ENCODE data around the gene KCNH1.

KCNH1 gene

GRCh38 chr1:210754878-210755665 is 378.9 kb downstream of the KCNH1 start:
- DNase-seq (ENCODE audit: low spot score) = peak; percentile 14

DNA sequence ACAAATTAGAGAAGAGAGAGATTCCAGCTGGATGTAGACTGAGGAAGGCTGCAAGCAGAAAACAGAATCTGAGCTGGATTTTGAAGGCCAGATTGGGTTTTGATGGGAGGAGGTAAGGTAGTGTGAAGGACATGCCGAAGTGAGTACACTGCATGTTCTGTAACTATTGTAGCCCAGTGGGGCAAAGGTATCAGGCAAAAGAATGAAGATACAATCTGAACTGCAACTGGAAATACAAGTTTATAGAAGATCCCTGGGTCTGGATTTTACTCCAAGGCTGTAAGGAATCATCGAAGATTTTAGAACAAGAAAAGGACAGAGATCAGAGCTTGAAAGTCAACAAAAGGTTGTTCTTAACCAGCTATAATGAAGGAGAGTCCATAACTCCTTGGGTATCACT is 382.0 kb downstream of the KCNH1 start:
- DNase-seq (ENCODE audit: low spot score) = no peak

DNA sequence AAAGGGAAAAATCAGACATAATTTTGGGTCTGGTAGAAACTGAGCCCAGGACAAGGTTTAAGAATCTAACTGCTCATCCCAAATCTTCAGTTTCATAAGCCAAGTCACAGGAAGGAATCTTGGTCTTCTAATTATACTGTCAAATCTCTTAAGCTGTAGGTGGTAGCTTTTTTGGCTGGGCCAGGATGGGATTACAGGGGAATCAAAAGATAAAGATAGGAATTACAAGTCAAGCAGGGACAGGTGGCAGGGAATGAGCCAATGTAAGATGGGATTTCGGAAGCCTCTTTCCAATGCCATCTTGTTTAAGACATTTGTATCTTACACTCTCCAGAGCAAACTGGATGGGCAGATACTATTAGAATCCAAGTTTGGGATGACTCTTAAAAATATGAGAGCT is 383.5 kb downstream of the KCNH1 start:
- no peak for DNase-seq (ENCODE audit: low spot score)

DNA sequence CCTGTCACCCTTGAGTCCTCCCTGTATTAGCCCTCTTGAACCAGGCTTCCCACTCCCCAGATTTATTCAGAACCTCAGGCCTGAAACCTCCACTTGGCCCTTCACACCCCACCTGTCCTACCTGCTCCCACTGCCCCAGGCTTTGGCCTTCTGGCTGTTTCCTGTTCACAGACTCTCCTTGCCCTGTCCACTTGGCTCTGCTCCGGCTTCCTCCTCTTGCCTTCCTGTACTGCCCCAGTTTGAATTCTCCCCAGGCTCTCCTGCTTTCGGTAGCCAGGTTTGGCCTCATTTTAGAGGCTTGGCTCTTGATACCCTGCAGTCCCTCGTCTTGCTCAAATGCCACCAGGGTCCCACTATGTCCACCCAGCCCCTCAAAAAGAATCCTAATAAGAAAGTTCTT is 385.2 kb downstream of the KCNH1 start:
- no peak for DNase-seq (ENCODE audit: low spot score)

- DNase-seq (ENCODE audit: low spot score) = peak; percentile 5
These were observed 386.1 kb downstream of the KCNH1 start for GRCh38 chr1:210747890-210748289.

- DNase-seq (ENCODE audit: low spot score) = no peak
These were observed 386.8 kb downstream of the KCNH1 start for GRCh38 chr1:210747112-210747511.

DNA sequence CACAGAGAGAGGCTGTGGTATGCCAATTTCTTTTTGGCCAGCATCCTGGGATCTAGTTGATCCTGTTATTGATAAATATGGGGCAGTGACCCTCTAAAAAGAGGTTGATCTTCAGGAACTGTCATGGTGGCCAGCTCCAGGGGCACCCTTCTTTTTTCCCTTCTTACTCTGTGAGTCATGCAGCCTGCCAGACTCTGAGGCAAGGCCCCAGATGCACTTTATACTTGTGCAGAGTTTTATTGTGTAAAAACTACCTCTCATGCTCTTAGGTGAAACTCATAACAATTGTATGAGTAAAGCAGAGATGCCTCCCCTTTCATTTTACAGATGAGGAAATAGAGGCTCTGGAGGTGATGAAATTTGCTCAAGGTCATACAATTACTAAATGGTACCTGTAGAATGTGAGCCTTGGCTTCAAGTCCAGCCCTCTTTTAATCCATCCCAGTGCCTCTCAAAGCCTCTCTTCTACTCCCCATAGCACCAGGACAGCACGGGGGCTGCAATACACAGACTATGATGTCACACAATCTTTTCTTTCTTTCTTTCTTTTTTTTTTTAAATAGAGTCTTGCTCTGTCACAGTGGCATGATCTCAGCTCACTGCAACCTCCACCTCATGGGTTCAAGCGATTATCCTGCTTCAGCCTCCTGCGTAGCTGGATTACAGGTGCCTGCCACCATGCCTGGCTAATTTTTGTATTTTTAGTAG is 387.8 kb downstream of the KCNH1 start:
- DNase-seq (ENCODE audit: low spot score) = no peak

- no peak for DNase-seq (ENCODE audit: low spot score)
These were observed 390.9 kb downstream of the KCNH1 start for GRCh38 chr1:210743038-210743437.

DNA sequence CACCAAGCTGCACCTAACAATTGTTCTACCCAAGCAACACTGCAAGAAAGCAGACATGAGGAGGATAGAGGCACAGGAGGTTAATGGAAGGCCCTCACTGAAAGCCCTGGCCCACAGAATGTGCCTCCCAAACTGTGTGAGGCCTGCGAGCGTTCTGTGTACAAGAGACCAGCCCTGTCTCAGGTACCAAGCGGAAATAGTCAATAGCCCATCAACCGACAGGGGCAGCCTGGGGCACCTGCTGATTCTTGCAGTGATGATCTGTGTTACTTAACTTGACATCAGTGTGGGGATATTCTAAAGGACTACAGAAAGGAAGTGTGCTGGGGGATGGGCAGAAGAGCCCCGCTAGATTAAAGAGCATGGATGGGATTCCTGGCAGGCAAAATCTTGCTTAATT is 392.4 kb downstream of the KCNH1 start:
- DNase-seq (ENCODE audit: low spot score) = no peak

DNA sequence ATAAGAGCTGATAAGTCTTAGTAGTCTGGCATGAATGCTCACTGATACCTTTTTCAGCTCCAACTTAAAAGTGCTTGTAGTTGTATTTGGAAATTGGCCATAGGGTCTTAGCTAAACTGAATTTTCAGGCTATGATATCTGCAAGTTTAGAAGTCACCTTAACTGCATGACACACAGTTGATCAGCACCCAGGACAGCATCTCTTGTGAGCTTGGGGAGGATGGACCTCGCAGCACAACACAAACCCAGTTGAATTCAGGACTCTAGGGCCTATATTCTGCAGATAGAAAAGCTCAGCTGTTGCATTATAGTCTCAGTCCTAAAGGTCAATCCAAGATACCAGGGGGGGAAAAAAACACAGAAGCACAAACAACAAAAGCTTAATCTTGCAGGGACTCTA is 394.3 kb downstream of the KCNH1 start:
- no peak for DNase-seq (ENCODE audit: low spot score)

DNA sequence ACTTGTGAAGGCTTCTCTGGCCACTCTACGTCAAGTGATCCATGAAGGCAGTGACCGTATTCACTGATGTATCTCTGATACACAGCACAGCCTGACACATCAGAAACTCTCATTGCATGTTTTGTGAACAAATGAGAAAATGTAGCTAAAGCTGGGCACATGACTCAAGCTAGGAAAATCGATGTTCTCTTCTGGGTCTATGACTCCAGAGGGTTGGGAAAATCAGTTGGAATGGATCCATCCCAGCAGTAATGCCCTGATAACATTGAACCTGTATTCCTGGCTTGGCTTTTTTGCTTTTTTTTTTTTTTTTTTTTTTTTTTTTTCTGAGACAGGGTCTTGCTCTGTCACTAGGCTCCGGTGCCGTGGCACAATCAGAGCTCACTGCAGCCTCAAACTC is 395.7 kb downstream of the KCNH1 start:
- DNase-seq (ENCODE audit: low spot score) = no peak

- no peak for DNase-seq (ENCODE audit: low spot score)
These were observed 397.2 kb downstream of the KCNH1 start for GRCh38 chr1:210736713-210737112.

DNA sequence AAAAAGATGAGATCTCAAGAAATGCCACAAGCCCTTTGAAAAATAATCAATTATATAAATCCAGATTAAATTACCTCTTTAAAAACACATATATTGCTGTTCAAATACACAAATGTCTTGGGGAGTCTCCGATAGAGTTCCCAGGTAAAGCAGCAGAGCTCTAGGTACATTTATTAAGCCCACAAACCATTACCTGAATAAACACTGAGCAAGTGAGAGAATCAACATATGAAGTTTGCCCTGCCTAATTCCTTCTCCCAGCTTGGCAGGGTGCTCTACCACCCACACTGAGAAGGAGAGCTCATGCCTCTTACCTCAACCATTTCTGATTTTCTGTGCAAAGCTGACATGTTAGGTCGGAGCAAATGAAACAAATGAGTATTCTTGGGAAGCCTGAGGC is 402.4 kb downstream of the KCNH1 start:
- no peak for DNase-seq (ENCODE audit: low spot score)

GRCh38 chr1:210731193-210731592 is 402.8 kb downstream of the KCNH1 start:
- no peak for DNase-seq (ENCODE audit: low spot score)

GRCh38 chr1:210730023-210730422 is 403.9 kb downstream of the KCNH1 start:
- DNase-seq (ENCODE audit: low spot score) = no peak

DNA sequence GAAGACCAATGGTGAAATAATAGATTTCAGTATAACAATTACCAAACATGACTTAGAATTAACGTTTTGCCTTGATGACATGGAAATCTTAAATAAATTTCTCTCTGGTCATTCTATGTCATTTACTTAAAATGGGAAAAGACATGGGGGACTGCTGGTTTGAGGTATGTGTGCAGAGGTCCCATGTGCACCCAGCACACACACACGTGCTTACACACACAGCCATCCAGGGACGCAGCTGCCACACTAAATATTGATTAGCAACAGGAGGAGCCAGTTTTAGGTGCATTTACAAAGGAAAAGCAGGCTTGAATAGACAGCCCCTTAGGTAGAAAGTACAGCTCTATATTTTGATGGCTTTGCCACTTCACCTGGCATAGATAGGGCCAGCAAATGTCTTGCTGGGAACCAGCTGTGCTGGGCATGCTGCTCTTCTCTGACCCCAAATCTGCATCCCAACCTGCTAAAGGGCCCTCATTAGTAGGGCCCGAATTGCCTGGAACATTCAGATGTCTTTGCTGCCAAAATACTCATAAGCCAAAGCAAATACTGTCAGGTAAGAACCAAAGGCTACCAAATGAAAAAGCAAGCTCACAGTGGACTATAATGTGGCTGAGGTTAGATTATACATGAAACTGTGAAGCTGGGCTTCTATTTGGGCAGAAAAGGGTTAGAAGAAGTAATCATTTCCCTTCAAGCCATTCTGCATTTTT is 405.4 kb downstream of the KCNH1 start:
- no peak for DNase-seq (ENCODE audit: low spot score)

DNA sequence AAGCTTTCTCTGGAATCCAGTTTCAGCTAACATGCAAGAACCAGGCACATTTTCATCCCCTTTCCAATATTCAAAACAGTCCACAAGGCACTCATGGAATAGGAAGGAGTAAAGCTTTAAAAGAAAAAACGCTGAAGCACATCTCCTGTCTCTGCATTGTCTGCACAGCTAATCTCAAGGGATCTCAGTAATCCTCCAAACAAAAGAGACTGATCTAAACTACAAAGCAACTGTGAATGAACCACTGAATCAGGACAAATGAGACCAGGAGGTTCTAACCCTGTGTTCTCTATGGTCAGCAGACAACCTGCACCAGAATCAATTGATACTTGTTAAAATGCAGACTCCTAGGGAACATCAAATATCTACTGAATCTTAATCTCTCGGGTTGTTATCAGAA is 406.2 kb downstream of the KCNH1 start:
- DNase-seq (ENCODE audit: low spot score) = no peak

- DNase-seq (ENCODE audit: low spot score) = peak; percentile 41
These were observed 407.3 kb downstream of the KCNH1 start for GRCh38 chr1:210726621-210727020.

- DNase-seq (ENCODE audit: low spot score) = no peak
These were observed 409.2 kb downstream of the KCNH1 start for GRCh38 chr1:210724768-210725167.

DNA sequence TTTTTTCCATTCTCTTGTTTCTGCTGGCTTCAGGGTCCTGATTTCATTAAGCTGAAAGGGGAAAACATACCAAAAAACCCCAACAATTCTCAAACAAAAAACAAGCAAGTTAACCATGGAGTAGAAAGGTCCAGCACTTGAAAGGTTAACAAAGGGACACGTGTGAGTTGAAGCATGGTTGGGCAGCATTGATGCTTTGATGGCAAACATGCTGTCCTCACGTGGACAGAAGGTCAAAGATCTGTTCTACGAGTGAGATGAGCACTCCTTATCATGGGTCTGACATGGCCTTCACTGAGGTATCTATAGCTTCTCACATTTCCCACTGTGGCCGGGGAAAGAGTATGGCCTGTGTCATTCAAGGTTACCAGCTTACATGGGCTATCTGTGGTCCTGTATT is 410.3 kb downstream of the KCNH1 start:
- DNase-seq (ENCODE audit: low spot score) = no peak

DNA sequence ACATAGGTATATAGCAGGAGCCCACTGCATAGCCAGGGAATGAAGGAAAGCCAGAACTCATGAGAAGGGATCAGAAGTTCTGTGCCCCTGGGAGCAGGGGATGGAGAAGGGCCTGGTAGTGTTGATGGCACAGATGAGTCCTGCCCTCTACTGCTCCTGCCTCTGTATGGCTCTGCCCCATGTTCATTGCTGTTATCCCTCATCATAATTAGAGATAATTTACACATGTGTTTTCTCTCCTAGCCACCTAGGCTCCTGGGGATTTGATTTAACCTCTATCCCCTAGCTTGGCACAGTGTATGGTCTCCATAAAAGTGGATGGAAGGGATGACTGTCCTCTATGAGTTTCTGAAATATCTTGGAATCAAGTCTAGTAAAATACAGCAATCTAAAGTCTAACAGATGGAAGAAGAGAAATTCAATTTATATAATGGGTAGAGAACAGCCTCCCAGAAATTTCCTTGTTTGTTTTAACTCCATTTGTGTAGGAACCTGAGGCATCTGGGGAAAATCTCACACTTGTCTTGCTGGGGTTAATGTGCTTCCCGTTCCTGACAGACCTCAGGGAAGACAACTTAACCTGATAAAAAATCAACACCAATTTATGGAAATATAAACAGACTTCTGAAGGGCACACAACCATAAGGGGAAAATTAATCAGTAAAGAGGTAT is 411.4 kb downstream of the KCNH1 start:
- DNase-seq (ENCODE audit: low spot score) = no peak

DNA sequence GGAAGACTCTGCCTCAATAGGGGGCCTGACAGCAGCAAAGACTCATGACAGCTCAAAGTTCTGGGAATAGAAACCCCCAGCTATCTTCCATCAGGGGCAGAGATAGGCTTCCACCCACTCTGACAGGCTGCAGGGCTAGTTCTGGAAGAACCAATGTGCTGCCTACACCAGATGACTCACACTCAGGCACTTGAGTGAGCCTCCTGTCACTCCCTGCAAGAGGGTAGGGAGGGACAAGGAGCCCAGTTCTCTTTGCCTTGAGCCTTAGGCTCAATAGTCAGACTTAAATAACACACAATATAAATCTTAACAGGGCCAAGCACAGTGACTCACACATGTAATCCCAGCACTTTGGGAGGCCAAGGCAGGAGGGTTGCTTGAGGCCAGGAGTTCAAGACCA is 418.9 kb downstream of the KCNH1 start:
- DNase-seq (ENCODE audit: low spot score) = peak; percentile 27
